SK-N-MC (cell line): Measurements from ENCODE around the gene ARMH3.

Experiments
- EZH2 ChIP-seq: fragments of 200-600 bp; sonication (generic); IDR thresholded peaks from one replicate; pipeline ENCODE4 v1.6.1; 2017; ENCODE audit warnings: antibody characterized with exemption
- POLR2AphosphoS5 ChIP-seq: IDR thresholded peaks from 2 replicates; pipeline ENCODE4 v1.6.1; 2012; ENCODE audit warnings: mild to moderate bottlenecking, low read depth, low read length, borderline replicate concordance

- TF ChIP-seq EZH2 (no peak), POLR2AphosphoS5 (no peak)
These were observed 121.2 kb downstream of the ARMH3 start for GRCh38 chr10:101934686-101935305.
